Measurements from ENCODE around the gene GDI2. TPM values are rescaled to one million over a fixed set of nuclear protein-coding genes. Genes with fewer than 3 reads are reported as not detected.
A peak's percentile ranks its signal among the peaks of the same experiment; 100 is the strongest.

Gene GDI2
- total and polyA plus RNA-seq, 4 donors: 103 to 190 (median 155) TPM

DNA sequence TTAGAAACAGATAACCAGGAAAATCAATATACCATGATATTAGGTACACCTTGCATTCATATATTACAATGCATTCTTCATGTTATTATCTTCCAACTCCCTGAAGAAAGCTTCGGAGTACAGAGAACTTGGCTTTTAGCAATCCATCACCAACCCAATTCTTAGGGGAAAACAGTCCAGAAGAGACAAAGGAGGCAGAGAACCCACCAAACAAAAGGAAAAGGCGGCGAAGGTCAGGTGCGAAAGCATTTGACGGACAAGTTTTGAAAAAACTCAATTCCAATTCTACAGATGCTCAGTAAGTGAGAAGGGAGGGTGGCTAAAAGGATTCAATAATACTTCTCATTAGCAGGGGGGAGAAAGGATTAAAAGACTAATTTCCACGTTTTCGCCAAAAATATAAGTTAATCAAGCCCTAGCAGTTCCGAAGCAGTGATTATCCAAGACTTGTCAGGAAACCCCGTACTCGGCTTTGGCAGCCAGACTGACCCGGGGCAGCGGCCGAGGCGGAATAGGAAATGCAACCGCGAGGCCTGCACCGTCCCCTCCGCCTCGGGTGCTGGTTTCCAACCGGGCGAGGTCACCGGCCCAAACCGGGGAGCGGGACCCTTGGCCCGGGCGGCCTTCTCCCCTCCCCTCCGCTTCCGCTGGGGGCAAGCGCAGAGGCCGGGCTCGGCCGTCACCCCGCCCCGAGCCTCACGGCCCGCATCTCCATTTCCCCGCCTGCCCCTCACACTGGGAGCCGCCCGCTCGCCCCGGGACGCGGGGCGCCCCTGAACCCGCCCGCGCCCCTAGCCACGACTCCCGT lies 747 bp downstream of the GDI2 start:
- TF ChIP-seq RAD21 (IDR thresholded peaks at IDR 0.05): no peak
- TF ChIP-seq FOXA1 (IDR thresholded peaks at IDR 0.05): no peak
- peak; percentile 10 for TF ChIP-seq NR2F2 (IDR thresholded peaks at IDR 0.05)
- TF ChIP-seq YY1 (IDR thresholded peaks at IDR 0.05): no peak
- WGBS: under 1% methylated on average over 49 of the region's 49 CpGs
- Histone ChIP-seq H3K27ac (ENCODE audit: low read depth in 1 of 2, low read length in 2 of 2) (peak overlapping the region; percentile 97 to 100), H3K4me3 (ENCODE audit: low read depth in 1 of 3, low read length in 3 of 3) (peak overlapping the region; percentile 75 to 93 (median 80)), H3K27me3 (ENCODE audit: control insufficient read depth in 4 of 4, insufficient read depth in 4 of 4, low read length in 3 of 4) (no peaks in the 10 kb centered on the region), H3K36me3 (ENCODE audit: control insufficient read depth in 4 of 4, insufficient read depth in 3 of 4, low read depth in 1 of 4, low read length in 3 of 4) (peaks cover 0 to 2% (median 0%) of the 10 kb centered on the region in 4 donors), H3K9ac (ENCODE audit: low read depth in 1 of 2, low read length in 2 of 2) (peak overlapping the region; percentile 96 to 97), H3K4me1 (ENCODE audit: control insufficient read depth in 4 of 4, insufficient read depth in 4 of 4, low read length in 3 of 4) (peaks cover 0 to 40% (median 33%) of the 10 kb centered on the region in 4 donors), H3K9me3 (ENCODE audit: control insufficient read depth in 4 of 4, low read length in 3 of 4) (no peaks in the 10 kb centered on the region)
- peak; percentile 70 for DNase-seq (ENCODE audit: low spot score)

DNA sequence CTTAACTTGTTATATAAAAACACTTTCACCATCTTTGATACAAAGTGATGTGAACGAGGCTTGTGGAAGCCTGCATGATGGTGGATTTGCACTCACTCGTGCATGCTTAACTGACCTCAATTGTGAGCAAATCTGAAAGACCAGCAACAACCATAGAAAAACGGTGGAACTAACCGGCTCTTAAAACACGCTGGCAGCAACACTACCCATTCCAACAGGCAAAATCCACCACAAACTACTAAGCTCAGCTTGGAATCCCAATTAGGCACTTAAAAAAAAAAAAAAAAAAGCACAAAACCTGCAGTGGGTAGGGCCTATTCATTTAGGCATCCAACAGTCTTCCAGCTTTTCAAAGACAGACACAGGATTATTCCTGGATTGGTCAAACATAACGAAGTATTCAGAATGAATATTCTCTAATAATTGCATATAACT lies 1.8 kb downstream of the GDI2 start:
- Histone ChIP-seq H3K4me1 (ENCODE audit: control insufficient read depth in 4 of 4, insufficient read depth in 4 of 4, low read length in 3 of 4) (peaks cover 0 to 50% (median 39%) of the 10 kb centered on the region in 4 donors), H3K36me3 (ENCODE audit: control insufficient read depth in 4 of 4, insufficient read depth in 3 of 4, low read depth in 1 of 4, low read length in 3 of 4) (peaks cover 0 to 2% (median 0%) of the 10 kb centered on the region in 4 donors), H3K27me3 (ENCODE audit: control insufficient read depth in 4 of 4, insufficient read depth in 4 of 4, low read length in 3 of 4) (no peaks in the 10 kb centered on the region), H3K27ac (ENCODE audit: low read depth in 1 of 2, low read length in 2 of 2) (peak overlapping the region; percentile 34 to 56), H3K9me3 (ENCODE audit: control insufficient read depth in 4 of 4, low read length in 3 of 4) (no peaks in the 10 kb centered on the region), H3K4me3 (ENCODE audit: low read depth in 1 of 3, low read length in 3 of 3) (peak overlapping the region; percentile 49 to 80 (median 68)), H3K9ac (ENCODE audit: low read depth in 1 of 2, low read length in 2 of 2) (peak overlapping the region; percentile 96 to 97)
- TF ChIP-seq YY1 (IDR thresholded peaks at IDR 0.05) (peak; percentile 21), FOXA1 (IDR thresholded peaks at IDR 0.05) (no peak)
- TF ChIP-seq, protein P1, sequence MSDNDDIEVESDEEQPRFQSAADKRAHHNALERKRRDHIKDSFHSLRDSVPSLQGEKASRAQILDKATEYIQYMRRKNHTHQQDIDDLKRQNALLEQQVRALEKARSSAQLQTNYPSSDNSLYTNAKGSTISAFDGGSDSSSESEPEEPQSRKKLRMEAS (IDR thresholded peaks at IDR 0.05): no peak
- 4% methylated on average over 6 of the region's 6 CpGs for WGBS
- no peak for DNase-seq (ENCODE audit: low spot score)

DNA sequence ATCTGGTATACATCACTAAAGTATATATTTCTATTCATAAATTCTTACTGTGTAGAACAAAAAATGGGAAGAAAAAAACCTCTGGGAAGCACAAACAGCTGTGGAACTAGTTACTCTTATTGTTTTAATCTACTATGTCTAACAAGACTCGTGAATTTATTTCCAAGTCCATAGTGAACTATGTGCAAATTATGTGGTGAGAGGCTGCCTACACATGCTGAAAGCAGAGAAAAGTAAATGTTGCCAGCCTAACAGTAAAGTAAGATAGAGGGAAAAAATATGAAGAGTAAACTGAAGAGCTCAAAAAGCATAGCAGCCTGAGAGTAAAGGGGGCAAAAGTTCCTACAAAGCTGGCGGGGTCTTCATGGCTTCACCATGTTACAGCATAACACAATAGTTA lies 3.0 kb downstream of the GDI2 start:
- Histone ChIP-seq H3K9me3 (ENCODE audit: control insufficient read depth in 4 of 4, low read length in 3 of 4) (no peaks in the 10 kb centered on the region), H3K27ac (ENCODE audit: low read depth in 1 of 2, low read length in 2 of 2) (peak overlapping the region; percentile 22 to 38), H3K9ac (ENCODE audit: low read depth in 1 of 2, low read length in 2 of 2) (peak overlapping the region in 1 of 2 donors; percentile 79), H3K4me3 (ENCODE audit: low read depth in 1 of 3, low read length in 3 of 3) (no peak overlapping the region), H3K27me3 (ENCODE audit: control insufficient read depth in 4 of 4, insufficient read depth in 4 of 4, low read length in 3 of 4) (no peaks in the 10 kb centered on the region), H3K4me1 (ENCODE audit: control insufficient read depth in 4 of 4, insufficient read depth in 4 of 4, low read length in 3 of 4) (peaks cover 0 to 53% (median 39%) of the 10 kb centered on the region in 4 donors), H3K36me3 (ENCODE audit: control insufficient read depth in 4 of 4, insufficient read depth in 3 of 4, low read depth in 1 of 4, low read length in 3 of 4) (peaks cover 0 to 4% (median 0%) of the 10 kb centered on the region in 4 donors)
- WGBS: 56% methylated on average over 2 of the region's 2 CpGs
- no peak for TF ChIP-seq SP1 (IDR thresholded peaks at IDR 0.05)
- no peak for TF ChIP-seq GABPA (IDR thresholded peaks at IDR 0.05 in 1 of 2, conservative IDR thresholded peaks at IDR 0.05 in 1 of 2)
- no peak for TF ChIP-seq FOXA2 (IDR thresholded peaks at IDR 0.05)
- TF ChIP-seq RXRA (IDR thresholded peaks at IDR 0.05): no peak
- TF ChIP-seq, protein P1 (IDR thresholded peaks at IDR 0.05): no peak
- TF ChIP-seq TAF1 (conservative IDR thresholded peaks at IDR 0.05): no peak
- TF ChIP-seq, protein P2, sequence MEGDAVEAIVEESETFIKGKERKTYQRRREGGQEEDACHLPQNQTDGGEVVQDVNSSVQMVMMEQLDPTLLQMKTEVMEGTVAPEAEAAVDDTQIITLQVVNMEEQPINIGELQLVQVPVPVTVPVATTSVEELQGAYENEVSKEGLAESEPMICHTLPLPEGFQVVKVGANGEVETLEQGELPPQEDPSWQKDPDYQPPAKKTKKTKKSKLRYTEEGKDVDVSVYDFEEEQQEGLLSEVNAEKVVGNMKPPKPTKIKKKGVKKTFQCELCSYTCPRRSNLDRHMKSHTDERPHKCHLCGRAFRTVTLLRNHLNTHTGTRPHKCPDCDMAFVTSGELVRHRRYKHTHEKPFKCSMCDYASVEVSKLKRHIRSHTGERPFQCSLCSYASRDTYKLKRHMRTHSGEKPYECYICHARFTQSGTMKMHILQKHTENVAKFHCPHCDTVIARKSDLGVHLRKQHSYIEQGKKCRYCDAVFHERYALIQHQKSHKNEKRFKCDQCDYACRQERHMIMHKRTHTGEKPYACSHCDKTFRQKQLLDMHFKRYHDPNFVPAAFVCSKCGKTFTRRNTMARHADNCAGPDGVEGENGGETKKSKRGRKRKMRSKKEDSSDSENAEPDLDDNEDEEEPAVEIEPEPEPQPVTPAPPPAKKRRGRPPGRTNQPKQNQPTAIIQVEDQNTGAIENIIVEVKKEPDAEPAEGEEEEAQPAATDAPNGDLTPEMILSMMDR (IDR thresholded peaks at IDR 0.05; ENCODE audit: low read depth, low read length, missing input control): no peak
- no peak for TF ChIP-seq FOXA1 (IDR thresholded peaks at IDR 0.05)
- TF ChIP-seq, protein P3, sequence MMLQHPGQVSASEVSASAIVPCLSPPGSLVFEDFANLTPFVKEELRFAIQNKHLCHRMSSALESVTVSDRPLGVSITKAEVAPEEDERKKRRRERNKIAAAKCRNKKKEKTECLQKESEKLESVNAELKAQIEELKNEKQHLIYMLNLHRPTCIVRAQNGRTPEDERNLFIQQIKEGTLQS (IDR thresholded peaks at IDR 0.05): no peak
- TF ChIP-seq, protein P4, sequence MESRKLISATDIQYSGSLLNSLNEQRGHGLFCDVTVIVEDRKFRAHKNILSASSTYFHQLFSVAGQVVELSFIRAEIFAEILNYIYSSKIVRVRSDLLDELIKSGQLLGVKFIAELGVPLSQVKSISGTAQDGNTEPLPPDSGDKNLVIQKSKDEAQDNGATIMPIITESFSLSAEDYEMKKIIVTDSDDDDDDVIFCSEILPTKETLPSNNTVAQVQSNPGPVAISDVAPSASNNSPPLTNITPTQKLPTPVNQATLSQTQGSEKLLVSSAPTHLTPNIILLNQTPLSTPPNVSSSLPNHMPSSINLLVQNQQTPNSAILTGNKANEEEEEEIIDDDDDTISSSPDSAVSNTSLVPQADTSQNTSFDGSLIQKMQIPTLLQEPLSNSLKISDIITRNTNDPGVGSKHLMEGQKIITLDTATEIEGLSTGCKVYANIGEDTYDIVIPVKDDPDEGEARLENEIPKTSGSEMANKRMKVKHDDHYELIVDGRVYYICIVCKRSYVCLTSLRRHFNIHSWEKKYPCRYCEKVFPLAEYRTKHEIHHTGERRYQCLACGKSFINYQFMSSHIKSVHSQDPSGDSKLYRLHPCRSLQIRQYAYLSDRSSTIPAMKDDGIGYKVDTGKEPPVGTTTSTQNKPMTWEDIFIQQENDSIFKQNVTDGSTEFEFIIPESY (IDR thresholded peaks at IDR 0.05): no peak
- no peak for TF ChIP-seq RAD21 (IDR thresholded peaks at IDR 0.05)
- no peak for TF ChIP-seq YY1 (IDR thresholded peaks at IDR 0.05)
- no peak for TF ChIP-seq JUND (IDR thresholded peaks at IDR 0.05)
- TF ChIP-seq NR2F2 (IDR thresholded peaks at IDR 0.05): no peak
- TF ChIP-seq, protein P5, sequence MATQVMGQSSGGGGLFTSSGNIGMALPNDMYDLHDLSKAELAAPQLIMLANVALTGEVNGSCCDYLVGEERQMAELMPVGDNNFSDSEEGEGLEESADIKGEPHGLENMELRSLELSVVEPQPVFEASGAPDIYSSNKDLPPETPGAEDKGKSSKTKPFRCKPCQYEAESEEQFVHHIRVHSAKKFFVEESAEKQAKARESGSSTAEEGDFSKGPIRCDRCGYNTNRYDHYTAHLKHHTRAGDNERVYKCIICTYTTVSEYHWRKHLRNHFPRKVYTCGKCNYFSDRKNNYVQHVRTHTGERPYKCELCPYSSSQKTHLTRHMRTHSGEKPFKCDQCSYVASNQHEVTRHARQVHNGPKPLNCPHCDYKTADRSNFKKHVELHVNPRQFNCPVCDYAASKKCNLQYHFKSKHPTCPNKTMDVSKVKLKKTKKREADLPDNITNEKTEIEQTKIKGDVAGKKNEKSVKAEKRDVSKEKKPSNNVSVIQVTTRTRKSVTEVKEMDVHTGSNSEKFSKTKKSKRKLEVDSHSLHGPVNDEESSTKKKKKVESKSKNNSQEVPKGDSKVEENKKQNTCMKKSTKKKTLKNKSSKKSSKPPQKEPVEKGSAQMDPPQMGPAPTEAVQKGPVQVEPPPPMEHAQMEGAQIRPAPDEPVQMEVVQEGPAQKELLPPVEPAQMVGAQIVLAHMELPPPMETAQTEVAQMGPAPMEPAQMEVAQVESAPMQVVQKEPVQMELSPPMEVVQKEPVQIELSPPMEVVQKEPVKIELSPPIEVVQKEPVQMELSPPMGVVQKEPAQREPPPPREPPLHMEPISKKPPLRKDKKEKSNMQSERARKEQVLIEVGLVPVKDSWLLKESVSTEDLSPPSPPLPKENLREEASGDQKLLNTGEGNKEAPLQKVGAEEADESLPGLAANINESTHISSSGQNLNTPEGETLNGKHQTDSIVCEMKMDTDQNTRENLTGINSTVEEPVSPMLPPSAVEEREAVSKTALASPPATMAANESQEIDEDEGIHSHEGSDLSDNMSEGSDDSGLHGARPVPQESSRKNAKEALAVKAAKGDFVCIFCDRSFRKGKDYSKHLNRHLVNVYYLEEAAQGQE (IDR thresholded peaks at IDR 0.05): no peak
- TF ChIP-seq HNF4A (conservative IDR thresholded peaks at IDR 0.05): no peak
- no peak for TF ChIP-seq EGR1 (IDR thresholded peaks at IDR 0.05; ENCODE audit: low read depth in 2 of 2)
- TF ChIP-seq HNF4G (IDR thresholded peaks at IDR 0.05): no peak
- DNase-seq (ENCODE audit: low spot score): no peak
